ENCODE measurements around the gene ITPKC. TPM values are rescaled to one million over a fixed set of nuclear protein-coding genes. Genes with fewer than 3 reads are reported as not detected.

ITPKC gene
- total and polyA plus RNA-seq, 2 of the 13 experiments (the other 11 are each of a cell fraction or from before 2014, with no cell fraction given) = 6.9 to 11.2 TPM

DNA sequence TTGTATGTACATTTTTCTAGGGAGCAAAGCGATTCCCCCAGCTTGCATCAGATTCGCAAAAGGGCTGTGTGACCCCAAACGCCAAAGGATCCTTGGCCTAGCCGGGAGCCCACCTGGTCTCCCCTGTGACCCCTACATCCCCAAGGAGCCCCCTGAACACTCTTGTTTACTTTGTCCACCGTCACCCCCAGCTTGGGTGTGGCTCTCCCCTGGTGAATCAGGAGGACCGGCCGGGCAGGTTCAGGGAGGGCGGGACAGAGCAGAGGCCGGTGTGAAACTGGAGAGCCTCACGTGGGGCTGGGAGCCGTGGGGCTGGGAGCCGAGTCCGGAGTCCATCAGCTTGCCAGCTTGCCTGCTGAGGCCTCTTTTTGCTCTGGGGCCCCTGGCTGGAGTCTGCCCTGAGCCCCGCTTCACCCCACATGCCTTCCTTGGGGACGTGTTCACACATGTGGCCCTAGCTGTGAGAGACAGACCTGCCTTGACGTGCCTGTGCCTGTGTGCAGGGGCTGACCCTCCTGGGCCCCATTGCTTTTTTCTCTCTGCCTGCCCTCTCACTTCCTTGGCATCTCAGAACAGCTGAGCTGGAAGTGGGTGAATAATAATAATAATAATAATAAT lies 2.0 kb downstream of the ITPKC start:
- Histone ChIP-seq H3K9me3 (ENCODE audit: low read length) (no peaks in the 10 kb centered on the region), H3K4me1 (ENCODE audit: insufficient read depth, low read length) (peaks cover 53% of the 10 kb centered on the region), H3K27me3 (ENCODE audit: control insufficient read depth in 1 of 2, insufficient read depth in 2 of 2, low read length in 2 of 2) (no peaks in the 10 kb centered on the region; a peak in 1 of 5 replicates), H2AFZ (ENCODE audit: low read length) (no peak overlapping the region), H3K36me3 (replicated peaks in 1 of 2; ENCODE audit: control insufficient read depth in 1 of 2, insufficient read depth in 2 of 2, low read length in 2 of 2) (peaks cover 4 to 14% of the 10 kb centered on the region in 2 experiments; a peak in 4 of 5 replicates), H3K79me2 (ENCODE audit: insufficient read depth, low read length) (peaks cover 56% of the 10 kb centered on the region), H3K27ac (ENCODE audit: extremely low read length, insufficient read depth, low read length) (peak overlapping the region; percentile 95), H3K4me3 (replicated peaks in 1 of 3; ENCODE audit: insufficient read depth in 1 of 3, low read depth in 2 of 3, low read length in 3 of 3) (peak overlapping the region; percentile 90 to 99 (median 92)), H3K4me2 (ENCODE audit: low read depth, low read length) (peak overlapping the region; percentile 94), H3K9ac (ENCODE audit: insufficient read depth, low read depth, low read length) (peak overlapping the region; percentile 96), H4K20me1 (ENCODE audit: insufficient read depth, low read length) (0 out of 2 replicates have a peak, but pooled peaks cover 4% of the 10 kb centered on the region)
- in situ Hi-C loops (cut with HindIII; ENCODE audit: extremely low pct_ligation_motif_present, low pct_unique_long_range_greater_than_20kb) (loop anchor here (5.0 kb wide), 1 partner anchor 33 kb away; the partner anchor contains the start of genes ACTMAP and SNRPA), intact Hi-C loops (cut with micrococcal nuclease; ENCODE audit: unreplicated experiment) (loop anchor here (2.0 to 5.0 kb wide), 2 partner anchors 32 to 88 kb away; partner anchors contain the start of genes ACTMAP and SNRPA)
- peak; percentile 79 for DNase-seq (ENCODE audit: low spot score)
- BruUV-seq (replicated peaks) = no TSS peak
- peak; percentile 72 for FAIRE-seq
- WGBS (ENCODE audit: low lambda C conversion rate) = 0% methylated on average over 7 of the region's 16 CpGs
- POLR2A ChIA-PET = interaction anchor here (0.8 to 1.5 kb wide), 10 partner anchors 12 to 59 kb away, joined by 3 to 14 read pairs (median 4); partner anchors contain the start of genes ACTMAP, RAB4B and SNRPA
- peak; percentile 68 for ATAC-seq
- CTCF ChIA-PET (ENCODE audit: low intra/inter-chr PET ratio, low total read pairs) = no interaction called here
- TF ChIP-seq TRIM22 (IDR thresholded peaks at IDR 0.05) = no peak
- TF ChIP-seq ZBTB1 (CRISPR knock-in tag; IDR thresholded peaks at IDR 0.05; ENCODE audit: borderline replicate concordance) = no peak
- no peak for TF ChIP-seq ZNF784 (CRISPR knock-in tag; IDR thresholded peaks at IDR 0.05; ENCODE audit: borderline replicate concordance)
- TF ChIP-seq ZNF788 (CRISPR knock-in tag; IDR thresholded peaks at IDR 0.05; ENCODE audit: borderline replicate concordance) = peak; percentile 54; the same call in 1 of the 2 replicates
- no peak for TF ChIP-seq ETV6 (CRISPR knock-in tag; conservative IDR thresholded peaks at IDR 0.05)
- TF ChIP-seq PRPF4 (IDR thresholded peaks at IDR 0.05; ENCODE audit: low read depth, low read length, poor library complexity, severe bottlenecking) = no peak
- TF ChIP-seq PAX8 (CRISPR knock-in tag; IDR thresholded peaks at IDR 0.05; ENCODE audit: borderline replicate concordance) = 0 out of 2 replicates have a peak, but pooled peaks have one; percentile 54
- no peak for TF ChIP-seq SP1 (IDR thresholded peaks at IDR 0.05)
- TF ChIP-seq SP1 (CRISPR knock-in tag; IDR thresholded peaks at IDR 0.05) = no peak
- TF ChIP-seq ZNF660 (CRISPR knock-in tag; IDR thresholded peaks at IDR 0.05; ENCODE audit: borderline replicate concordance, low read depth) = no peak
- TF ChIP-seq RCOR2 (CRISPR knock-in tag; IDR thresholded peaks at IDR 0.05) = no peak
- TF ChIP-seq, protein P1, sequence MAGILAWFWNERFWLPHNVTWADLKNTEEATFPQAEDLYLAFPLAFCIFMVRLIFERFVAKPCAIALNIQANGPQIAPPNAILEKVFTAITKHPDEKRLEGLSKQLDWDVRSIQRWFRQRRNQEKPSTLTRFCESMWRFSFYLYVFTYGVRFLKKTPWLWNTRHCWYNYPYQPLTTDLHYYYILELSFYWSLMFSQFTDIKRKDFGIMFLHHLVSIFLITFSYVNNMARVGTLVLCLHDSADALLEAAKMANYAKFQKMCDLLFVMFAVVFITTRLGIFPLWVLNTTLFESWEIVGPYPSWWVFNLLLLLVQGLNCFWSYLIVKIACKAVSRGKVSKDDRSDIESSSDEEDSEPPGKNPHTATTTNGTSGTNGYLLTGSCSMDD (CRISPR knock-in tag; IDR thresholded peaks at IDR 0.05) = no peak
- TF ChIP-seq HMG20A (CRISPR knock-in tag; IDR thresholded peaks at IDR 0.05; ENCODE audit: borderline replicate concordance) = peak; percentile 12; the same call in 1 of the 2 replicates
- 0 out of 2 replicates have a peak, but pooled peaks have one; percentile 26 for TF ChIP-seq ZNF234 (CRISPR knock-in tag; conservative IDR thresholded peaks at IDR 0.05)
- 0 out of 2 replicates have a peak, but pooled peaks have one; percentile 32 for TF ChIP-seq ZNF232 (CRISPR knock-in tag; IDR thresholded peaks at IDR 0.05; ENCODE audit: borderline replicate concordance)

Measured in HepG2 (cell line).